T-helper 1 cell (primary cell): ENCODE measurements around the gene RRP15.
"Not testable (repeated sequence)": the region's sequence is repeated elsewhere in the genome, so short reads cannot be mapped to it uniquely, and the experiment has no call there.

Experiments
- DNase-seq, 5 donors: peaks; one replicate each; pipeline ENCODE4 v3.0.0-alpha.2; 2012 to 2020

RRP15 gene

GRCh38 chr1:218297461-218297860 is 12.4 kb downstream of the RRP15 start:
- DNase-seq: no peak

GRCh38 chr1:218297867-218298266 is 12.8 kb downstream of the RRP15 start:
- DNase-seq: no peak

- DNase-seq: no peak
These were observed 13.3 kb downstream of the RRP15 start for GRCh38 chr1:218298398-218298797.

GRCh38 chr1:218299416-218299815 is 14.3 kb downstream of the RRP15 start:
- DNase-seq: peak in 1 of 5 donors; percentile 6

GRCh38 chr1:218301217-218301616 is 16.1 kb downstream of the RRP15 start:
- no peak for DNase-seq

GRCh38 chr1:218302155-218302554 is 17.1 kb downstream of the RRP15 start:
- DNase-seq: no peak

- no peak for DNase-seq
These were observed 18.2 kb downstream of the RRP15 start for GRCh38 chr1:218303176-218303879.

GRCh38 chr1:218304281-218305039 is 19.4 kb downstream of the RRP15 start:
- DNase-seq: no peak

- DNase-seq: no peak
These were observed 20.5 kb downstream of the RRP15 start for GRCh38 chr1:218305472-218306064.

GRCh38 chr1:218312509-218312908 is 27.4 kb downstream of the RRP15 start:
- DNase-seq: no peak

GRCh38 chr1:218314316-218314715 is 29.2 kb downstream of the RRP15 start:
- no peak for DNase-seq

- no peak for DNase-seq
These were observed 30.5 kb downstream of the RRP15 start for GRCh38 chr1:218315638-218316037.

GRCh38 chr1:218317061-218317460 is 32.0 kb downstream of the RRP15 start:
- DNase-seq: no peak

- DNase-seq: not testable (repeated sequence)
These were observed 35.1 kb downstream of the RRP15 start for GRCh38 chr1:218320182-218320581.

GRCh38 chr1:218322762-218323161 is 37.7 kb downstream of the RRP15 start:
- no peak for DNase-seq

- DNase-seq: no peak
These were observed 38.6 kb downstream of the RRP15 start for GRCh38 chr1:218323568-218324225.

- DNase-seq: no peak
These were observed 39.1 kb downstream of the RRP15 start for GRCh38 chr1:218324226-218324580.

- DNase-seq: no peak
These were observed 43.7 kb downstream of the RRP15 start for GRCh38 chr1:218328769-218329168.

GRCh38 chr1:218330043-218330623 is 45.0 kb downstream of the RRP15 start:
- DNase-seq: peak in 1 of 5 donors; percentile 18

GRCh38 chr1:218332416-218332815 is 47.3 kb downstream of the RRP15 start:
- no peak for DNase-seq

- DNase-seq: no peak
These were observed 51.2 kb downstream of the RRP15 start for GRCh38 chr1:218336328-218336727.

- no peak for DNase-seq
These were observed 54.3 kb downstream of the RRP15 start for GRCh38 chr1:218339267-218339831.

- no peak for DNase-seq
These were observed 56.2 kb downstream of the RRP15 start for GRCh38 chr1:218341325-218341724.
